Parathyroid adenoma (tissue), 2 donors: ENCODE measurements around the gene SH3BP5.

ENCODE experiments used
- H2AFZ ChIP-seq: fragments of 300-600 bp; sonication (generic); one replicate; pipeline ENCODE4 v1.7.0; 2017; ENCODE audit warnings: antibody characterized with exemption, mild to moderate bottlenecking
- H3K27ac ChIP-seq: fragments of 300-600 bp; sonication (generic); one replicate; pipeline ENCODE4 v1.7.0; 2017
- H3K27me3 ChIP-seq: fragments of 300-600 bp; sonication (generic); one replicate; pipeline ENCODE4 v1.7.0; 2017; ENCODE audit warnings: low read length; ENCODE audit not compliant: control insufficient read depth, insufficient read depth
- H3K36me3 ChIP-seq: fragments of 300-600 bp; sonication (generic); one replicate; pipeline ENCODE4 v1.7.0; 2017; ENCODE audit warnings: low read length; ENCODE audit not compliant: control insufficient read depth, insufficient read depth
- H3K4me1 ChIP-seq: fragments of 300-600 bp; sonication (generic); one replicate; pipeline ENCODE4 v1.7.0; 2017; ENCODE audit warnings: control low read depth
- H3K4me2 ChIP-seq: fragments of 300-600 bp; sonication (generic); one replicate; pipeline ENCODE4 v1.7.0; 2017; ENCODE audit warnings: low read length
- H3K4me3 ChIP-seq: fragments of 300-600 bp; sonication (generic); one replicate; pipeline ENCODE4 v1.7.0; 2017; ENCODE audit warnings: low read depth, low read length
- H3K79me2 ChIP-seq: fragments of 300-600 bp; sonication (generic); one replicate; pipeline ENCODE4 v1.7.0; 2017; ENCODE audit warnings: control low read depth
- H3K9ac ChIP-seq: fragments of 300-600 bp; sonication (generic); one replicate; pipeline ENCODE4 v1.7.0; 2017; ENCODE audit warnings: mild to moderate bottlenecking
- H3K9me3 ChIP-seq: fragments of 300-600 bp; sonication (generic); one replicate; pipeline ENCODE4 v1.7.0; 2017; ENCODE audit warnings: low read length; ENCODE audit not compliant: control insufficient read depth
- TF ChIP-seq, protein P1 (sequence below): fragments of 300-600 bp; sonication (generic); IDR thresholded peaks from one replicate; pipeline ENCODE4 v1.7.0; 2017; ENCODE audit warnings: antibody characterized with exemption, mild to moderate bottlenecking
- donor health status: primary hyperparathyroidism.

The SH3BP5 gene

DNA sequence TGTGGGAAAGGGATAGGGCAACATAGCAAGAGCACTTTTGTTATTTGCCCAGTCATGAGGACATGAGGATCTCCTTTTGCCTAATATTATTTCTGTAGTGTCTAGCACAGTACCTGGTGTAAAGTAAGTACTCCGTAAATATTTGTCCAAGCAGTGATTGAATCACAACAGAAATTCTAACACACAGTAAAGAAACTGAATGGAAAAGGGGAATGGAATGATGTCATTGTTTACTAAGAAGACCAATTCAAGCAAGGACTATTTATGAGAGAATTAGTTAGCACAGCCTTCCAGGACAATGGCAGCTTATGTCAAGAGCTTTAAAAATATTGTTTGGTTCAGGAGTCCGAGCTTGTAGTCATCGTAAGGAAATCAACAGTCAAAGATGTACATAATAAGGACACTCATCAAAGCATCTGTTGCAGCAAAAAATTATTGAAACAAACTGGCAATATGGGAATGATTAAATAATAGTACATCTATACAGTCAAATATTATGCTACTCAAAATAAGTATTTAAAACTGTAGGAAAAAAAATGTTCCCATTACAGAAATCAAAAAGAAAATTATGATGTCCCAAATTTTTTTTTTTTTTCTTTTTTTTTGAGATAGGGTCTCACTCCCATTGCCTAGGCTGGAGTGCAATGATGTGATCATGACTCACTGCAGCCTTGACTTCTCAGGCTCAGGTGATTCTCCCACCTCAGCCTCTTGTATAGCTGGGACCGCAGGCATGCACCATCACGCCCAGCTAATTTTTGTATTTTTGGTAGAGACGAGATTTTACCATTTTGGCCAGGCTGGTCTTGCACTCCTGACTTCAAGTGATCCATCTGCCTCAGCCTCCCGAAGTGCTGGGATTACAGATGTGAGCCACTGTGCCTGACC lies 108.5 kb downstream of the SH3BP5 start:
- Histone ChIP-seq H3K4me3 (no peak overlapping the region), H3K27ac (no peak overlapping the region), H3K4me1 (no peaks in the 10 kb centered on the region), H2AFZ (no peak overlapping the region), H3K27me3 (no peaks in the 10 kb centered on the region), H3K4me2 (no peak overlapping the region), H3K9ac (no peak overlapping the region), H3K36me3 (no peaks in the 10 kb centered on the region), H3K79me2 (peaks cover under 1% of the 10 kb centered on the region), H3K9me3 (no peaks in the 10 kb centered on the region)
- TF ChIP-seq, protein P1, sequence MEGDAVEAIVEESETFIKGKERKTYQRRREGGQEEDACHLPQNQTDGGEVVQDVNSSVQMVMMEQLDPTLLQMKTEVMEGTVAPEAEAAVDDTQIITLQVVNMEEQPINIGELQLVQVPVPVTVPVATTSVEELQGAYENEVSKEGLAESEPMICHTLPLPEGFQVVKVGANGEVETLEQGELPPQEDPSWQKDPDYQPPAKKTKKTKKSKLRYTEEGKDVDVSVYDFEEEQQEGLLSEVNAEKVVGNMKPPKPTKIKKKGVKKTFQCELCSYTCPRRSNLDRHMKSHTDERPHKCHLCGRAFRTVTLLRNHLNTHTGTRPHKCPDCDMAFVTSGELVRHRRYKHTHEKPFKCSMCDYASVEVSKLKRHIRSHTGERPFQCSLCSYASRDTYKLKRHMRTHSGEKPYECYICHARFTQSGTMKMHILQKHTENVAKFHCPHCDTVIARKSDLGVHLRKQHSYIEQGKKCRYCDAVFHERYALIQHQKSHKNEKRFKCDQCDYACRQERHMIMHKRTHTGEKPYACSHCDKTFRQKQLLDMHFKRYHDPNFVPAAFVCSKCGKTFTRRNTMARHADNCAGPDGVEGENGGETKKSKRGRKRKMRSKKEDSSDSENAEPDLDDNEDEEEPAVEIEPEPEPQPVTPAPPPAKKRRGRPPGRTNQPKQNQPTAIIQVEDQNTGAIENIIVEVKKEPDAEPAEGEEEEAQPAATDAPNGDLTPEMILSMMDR, result no peak

DNA sequence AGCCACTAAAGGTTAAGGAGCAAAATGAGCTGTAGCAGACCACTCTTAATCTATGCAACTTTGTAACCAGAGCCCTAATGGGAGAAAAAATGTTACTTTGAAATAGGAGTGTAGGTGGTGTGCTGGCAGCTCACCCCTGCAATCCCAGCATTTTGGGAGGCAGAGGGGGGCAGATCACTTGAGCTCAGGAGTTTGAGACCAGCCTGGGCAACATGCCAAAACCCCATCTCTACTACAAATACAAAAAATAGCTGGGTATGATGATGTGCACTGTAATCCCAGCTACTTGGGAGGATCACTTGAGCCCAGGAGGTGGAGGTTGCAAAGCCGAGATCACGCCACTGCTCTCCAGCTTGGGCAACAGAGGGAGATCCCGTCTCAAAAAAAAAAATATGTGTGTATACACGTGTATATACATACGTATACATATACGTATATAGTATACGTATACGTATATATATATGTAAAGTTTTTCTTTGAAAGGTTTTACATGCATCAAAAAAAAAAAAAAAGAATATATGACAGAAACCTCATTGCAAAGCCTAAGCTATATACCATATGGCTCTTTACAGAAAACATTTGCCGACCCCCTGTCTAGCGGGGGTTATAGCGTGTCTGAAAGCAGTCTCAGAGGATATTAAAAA lies 110.7 kb downstream of the SH3BP5 start:
- H3K36me3 ChIP-seq, result no peaks in the 10 kb centered on the region
- no peak overlapping the region for H3K4me3 ChIP-seq
- no peaks in the 10 kb centered on the region for H3K9me3 ChIP-seq
- no peaks in the 10 kb centered on the region for H3K27me3 ChIP-seq
- H3K27ac ChIP-seq, result no peak overlapping the region
- peaks cover 14% of the 10 kb centered on the region for H3K79me2 ChIP-seq
- no peak overlapping the region for H2AFZ ChIP-seq
- no peak overlapping the region for H3K9ac ChIP-seq
- H3K4me1 ChIP-seq, result no peaks in the 10 kb centered on the region
- TF ChIP-seq, protein P1, result no peak
- H3K4me2 ChIP-seq, result no peak overlapping the region

DNA sequence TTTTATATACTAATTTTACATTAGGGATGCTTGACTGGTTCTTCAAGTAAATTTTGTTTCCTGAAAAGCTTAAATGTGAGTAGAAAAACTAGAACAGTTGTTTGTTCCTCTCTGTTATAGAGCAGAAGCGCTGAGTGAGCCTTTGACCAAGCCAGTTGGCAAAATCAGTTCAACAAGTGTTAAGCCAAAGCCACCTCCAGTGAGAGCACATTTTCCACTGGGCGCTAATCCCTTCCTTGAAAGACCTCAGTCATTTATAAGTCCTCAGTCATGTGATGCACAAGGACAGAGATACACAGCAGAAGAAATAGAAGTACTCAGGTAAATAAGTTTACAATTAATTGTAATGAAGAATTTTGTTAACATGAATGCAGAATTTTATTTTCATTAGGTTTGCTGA lies 111.7 kb downstream of the SH3BP5 start:
- Histone ChIP-seq H3K27me3 (no peaks in the 10 kb centered on the region), H2AFZ (no peak overlapping the region), H3K36me3 (no peaks in the 10 kb centered on the region), H3K4me1 (no peaks in the 10 kb centered on the region), H3K9me3 (no peaks in the 10 kb centered on the region), H3K27ac (no peak overlapping the region), H3K79me2 (peaks cover 22% of the 10 kb centered on the region), H3K4me2 (no peak overlapping the region), H3K4me3 (no peak overlapping the region), H3K9ac (no peak overlapping the region)
- TF ChIP-seq, protein P1, result no peak

DNA sequence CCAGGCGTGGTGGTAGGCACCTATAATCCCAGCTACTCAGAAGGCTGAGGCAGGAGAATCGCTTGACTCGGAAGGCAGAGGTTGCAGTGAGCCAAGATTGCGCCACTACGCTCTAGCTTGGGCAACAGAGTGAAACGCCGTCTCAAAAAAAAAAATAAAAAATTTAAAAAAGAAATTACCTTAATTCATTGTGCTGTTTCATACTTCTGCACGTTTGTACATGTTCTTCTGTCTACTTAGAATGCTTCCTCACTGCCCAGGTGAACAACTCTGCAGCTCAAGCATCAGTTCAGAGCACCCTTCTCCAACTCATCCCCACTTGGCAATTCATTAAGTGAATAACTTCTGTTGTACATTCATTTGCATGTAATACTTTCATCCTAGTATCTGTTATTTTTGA lies 112.3 kb downstream of the SH3BP5 start:
- H3K9me3 ChIP-seq, result no peaks in the 10 kb centered on the region
- no peak overlapping the region for H3K9ac ChIP-seq
- H2AFZ ChIP-seq, result no peak overlapping the region
- no peak overlapping the region for H3K27ac ChIP-seq
- no peaks in the 10 kb centered on the region for H3K4me1 ChIP-seq
- H3K4me3 ChIP-seq, result no peak overlapping the region
- no peak overlapping the region for H3K4me2 ChIP-seq
- TF ChIP-seq, protein P1, result no peak
- H3K27me3 ChIP-seq, result no peaks in the 10 kb centered on the region
- no peaks in the 10 kb centered on the region for H3K36me3 ChIP-seq
- peaks cover 26% of the 10 kb centered on the region for H3K79me2 ChIP-seq
